ENCODE results near the gene BAZ2B.

BAZ2B gene

GRCh38 chr2:159637988-159638501 lies 21.7 kb upstream of the BAZ2B start:
- Histone ChIP-seq H3K4me1 (ENCODE audit: insufficient read depth, low read length, poor library complexity, severe bottlenecking) (no peaks in the 10 kb centered on the region), H3F3A (ENCODE audit: low read depth) (no peaks in the 10 kb centered on the region), H2AFZ (ENCODE audit: low read length) (no peak overlapping the region), H3K4me2 (ENCODE audit: low read depth, low read length, poor library complexity, severe bottlenecking) (no peak overlapping the region), H4K20me1 (ENCODE audit: insufficient read depth, low read length, poor library complexity, severe bottlenecking) (no peaks in the 10 kb centered on the region), H3K9me3 (ENCODE audit: insufficient read depth, low read depth, low read length) (no peaks in the 10 kb centered on the region), H3K4me3 (ENCODE audit: low read length, poor library complexity, severe bottlenecking) (no peak overlapping the region), H3K36me3 (ENCODE audit: insufficient read depth, low read length) (no peaks in the 10 kb centered on the region), H3K27me3 (ENCODE audit: insufficient read depth, low read length, poor library complexity, severe bottlenecking) (no peaks in the 10 kb centered on the region), H3K79me2 (ENCODE audit: insufficient read depth, low read length) (no peaks in the 10 kb centered on the region), H3K9ac (ENCODE audit: low read depth, low read length, poor library complexity, severe bottlenecking) (no peak overlapping the region), H3K9me2 (replicated peaks; ENCODE audit: low read depth, low read length) (no peaks in the 10 kb centered on the region)
- no peak for TF ChIP-seq CTCF (conservative IDR thresholded peaks at IDR 0.05; ENCODE audit: low read length)
- TF ChIP-seq EZH2phosphoT487 (IDR thresholded peaks at IDR 0.05; ENCODE audit: borderline replicate concordance), result no peak

- H3K4me2 ChIP-seq (ENCODE audit: low read depth, low read length, poor library complexity, severe bottlenecking), result no peak overlapping the region
- no peaks in the 10 kb centered on the region for H3K36me3 ChIP-seq (ENCODE audit: insufficient read depth, low read length)
- H3K9me3 ChIP-seq (ENCODE audit: insufficient read depth, low read depth, low read length), result no peaks in the 10 kb centered on the region
- H3K9me2 ChIP-seq (replicated peaks; ENCODE audit: low read depth, low read length), result no peaks in the 10 kb centered on the region
- no peaks in the 10 kb centered on the region for H3K79me2 ChIP-seq (ENCODE audit: insufficient read depth, low read length)
- H2AFZ ChIP-seq (ENCODE audit: low read length), result no peak overlapping the region
- no peaks in the 10 kb centered on the region for H3K27me3 ChIP-seq (ENCODE audit: insufficient read depth, low read length, poor library complexity, severe bottlenecking)
- TF ChIP-seq CTCF (conservative IDR thresholded peaks at IDR 0.05; ENCODE audit: low read length) (no peak; the same call in 1 of the 2 replicates), EZH2phosphoT487 (IDR thresholded peaks at IDR 0.05; ENCODE audit: borderline replicate concordance) (no peak)
- no peaks in the 10 kb centered on the region for H3F3A ChIP-seq (ENCODE audit: low read depth)
- no peak overlapping the region for H3K9ac ChIP-seq (ENCODE audit: low read depth, low read length, poor library complexity, severe bottlenecking)
- no peaks in the 10 kb centered on the region for H3K4me1 ChIP-seq (ENCODE audit: insufficient read depth, low read length, poor library complexity, severe bottlenecking)
- H4K20me1 ChIP-seq (ENCODE audit: insufficient read depth, low read length, poor library complexity, severe bottlenecking), result no peaks in the 10 kb centered on the region
- no peak overlapping the region for H3K4me3 ChIP-seq (ENCODE audit: low read length, poor library complexity, severe bottlenecking)
Observed at GRCh38 chr2:159637240-159637639, 20.9 kb upstream of the BAZ2B start.

GRCh38 chr2:159635006-159635789 lies 18.9 kb upstream of the BAZ2B start:
- no peaks in the 10 kb centered on the region for H3K27me3 ChIP-seq (ENCODE audit: insufficient read depth, low read length, poor library complexity, severe bottlenecking)

More at GRCh38 chr2:159635006-159635789, 18.9 kb upstream of the BAZ2B start:
- Histone ChIP-seq H3K4me3 (ENCODE audit: low read length, poor library complexity, severe bottlenecking) (no peak overlapping the region), H3K9me3 (ENCODE audit: insufficient read depth, low read depth, low read length) (no peaks in the 10 kb centered on the region), H3K9me2 (replicated peaks; ENCODE audit: low read depth, low read length) (no peaks in the 10 kb centered on the region), H3K4me1 (ENCODE audit: insufficient read depth, low read length, poor library complexity, severe bottlenecking) (no peaks in the 10 kb centered on the region), H3K79me2 (ENCODE audit: insufficient read depth, low read length) (no peaks in the 10 kb centered on the region), H3F3A (ENCODE audit: low read depth) (no peaks in the 10 kb centered on the region), H4K20me1 (ENCODE audit: insufficient read depth, low read length, poor library complexity, severe bottlenecking) (no peaks in the 10 kb centered on the region), H3K36me3 (ENCODE audit: insufficient read depth, low read length) (no peaks in the 10 kb centered on the region), H3K9ac (ENCODE audit: low read depth, low read length, poor library complexity, severe bottlenecking) (no peak overlapping the region), H3K4me2 (ENCODE audit: low read depth, low read length, poor library complexity, severe bottlenecking) (no peak overlapping the region), H2AFZ (ENCODE audit: low read length) (no peak overlapping the region)
- TF ChIP-seq CTCF (conservative IDR thresholded peaks at IDR 0.05; ENCODE audit: low read length), result no peak
- TF ChIP-seq EZH2phosphoT487 (IDR thresholded peaks at IDR 0.05; ENCODE audit: borderline replicate concordance), result no peak

Measured in Loucy (cell line).